ENCODE results near the gene HAUS7. TPM values are rescaled to one million over a fixed set of nuclear protein-coding genes. Genes with fewer than 3 reads are reported as not detected.

The HAUS7 gene
- total and polyA plus RNA-seq, 2 of the 8 experiments (the other 6 are each of a cell fraction or from before 2014, with no cell fraction given) = 45.4 to 54.0 TPM

GRCh38 chrX:153455571-153455970, 14.8 kb downstream of the HAUS7 start:
- Histone ChIP-seq H3K56ac (replicated peaks; ENCODE audit: insufficient read length, low read depth, low read length) (no peak overlapping the region), H4K20me1 (replicated peaks in 1 of 2; ENCODE audit: control insufficient read depth in 1 of 2, insufficient read depth in 2 of 2, low read length in 2 of 2) (peaks cover 0 to 2% of the 10 kb centered on the region in 2 experiments), H3K27ac (ENCODE audit: low read depth, low read length) (no peak overlapping the region), H4K91ac (replicated peaks; ENCODE audit: insufficient read length, low read length) (no peak overlapping the region), H3K9ac (replicated peaks in 1 of 4; ENCODE audit: extremely low read depth in 1 of 4, low read depth in 3 of 4, low read length in 3 of 4) (no peak overlapping the region), H3K36me3 (ENCODE audit: control insufficient read depth in 2 of 4, insufficient read depth in 4 of 4, low read length in 3 of 4) (peaks cover 0 to 10% (median 0%) of the 10 kb centered on the region in 4 experiments; a peak in 3 of 8 replicates), H2BK12ac (ENCODE audit: low read depth, low read length) (no peak overlapping the region), H3K23ac (ENCODE audit: insufficient read length) (no peak overlapping the region), H2BK120ac (replicated peaks; ENCODE audit: low read depth, low read length) (no peak overlapping the region), H3K18ac (ENCODE audit: extremely low read depth, low read length) (no peak overlapping the region), H3K23me2 (ENCODE audit: low read depth, low read length) (no peaks in the 10 kb centered on the region), H2AFZ (ENCODE audit: low read length) (no peak overlapping the region), H3K4me1 (replicated peaks in 1 of 4; ENCODE audit: control insufficient read depth in 3 of 4, insufficient read depth in 4 of 4, low read length in 3 of 4) (no peaks in the 10 kb centered on the region), H3K4me3 (ENCODE audit: extremely low read depth in 1 of 4, insufficient read depth in 2 of 4, low read depth in 3 of 4, low read length in 4 of 4) (no peak overlapping the region), H3K79me1 (ENCODE audit: low read depth, low read length) (no peaks in the 10 kb centered on the region), H3K14ac (ENCODE audit: insufficient read length) (no peak overlapping the region), H3K79me2 (ENCODE audit: control insufficient read depth in 1 of 2, insufficient read depth in 2 of 2, low read length in 2 of 2) (no peaks in the 10 kb centered on the region), H2BK5ac (ENCODE audit: low read depth, low read length) (no peak overlapping the region), H2AK5ac (ENCODE audit: low read depth, low read length) (no peak overlapping the region), H3K27me3 (replicated peaks in 1 of 4; ENCODE audit: control insufficient read depth in 3 of 4, extremely low read depth in 1 of 4, insufficient read depth in 3 of 4, low read length in 3 of 4) (no peaks in the 10 kb centered on the region), H4K5ac (ENCODE audit: insufficient read length, low read depth, low read length) (no peak overlapping the region), H4K8ac (ENCODE audit: extremely low read depth, insufficient read depth, low read length) (no peak overlapping the region), H3K4me2 (ENCODE audit: insufficient read depth in 1 of 2, low read depth in 2 of 2, low read length in 2 of 2) (no peak overlapping the region), H3K9me3 (ENCODE audit: insufficient read depth in 2 of 2, low read depth in 1 of 2, low read length in 1 of 2) (no peaks in the 10 kb centered on the region), H2BK15ac (ENCODE audit: low read length) (no peak overlapping the region), H3K4ac (replicated peaks; ENCODE audit: insufficient read length, low read depth, low read length) (no peak overlapping the region), H2BK20ac (ENCODE audit: low read length) (no peak overlapping the region)
- 60% methylated on average over 1 of the region's 16 CpGs; no CpG with 5 or more reads in 1 of the 2 experiments for WGBS, 2 experiments (ENCODE audit: extremely low coverage in 1 of 2, insufficient coverage in 1 of 2, insufficient read length in 1 of 2, insufficient replicate concordance in 2 of 2, low coverage in 1 of 2, low lambda C conversion rate in 2 of 2, missing lambda C conversion rate in 1 of 2)
- DNase-seq (ENCODE audit: low read depth in 1 of 2, low spot score in 2 of 2) (no peak), FAIRE-seq (no peak)
- ChIA-PET POLR2A (ENCODE audit: partially characterized antibody) (interaction anchor here (1.2 kb wide), 1 partner anchor 10 kb away, joined by 3 read pairs; the partner anchor contains the start of gene TREX2), CTCF (ENCODE audit: partially characterized antibody) (interaction anchor here (0.6 to 1.9 kb wide), 6 partner anchors 17 to 491 kb away, joined by 3 to 6 read pairs (median 4); no protein-coding TSS in a partner anchor)
- TF ChIP-seq EGR1 (IDR thresholded peaks at IDR 0.05; ENCODE audit: borderline replicate concordance, low read depth, low read length) = no peak
- TF ChIP-seq MAFK (IDR thresholded peaks at IDR 0.05; ENCODE audit: low read depth, low read length) = no peak
- TF ChIP-seq GTF2F1 (IDR thresholded peaks at IDR 0.05; ENCODE audit: borderline replicate concordance, low read depth, low read length) = no peak
- no peak for TF ChIP-seq RFX5 (IDR thresholded peaks at IDR 0.05; ENCODE audit: borderline replicate concordance, low read depth, low read length)
- TF ChIP-seq E2F6 (IDR thresholded peaks at IDR 0.05) = no peak
- no peak for TF ChIP-seq SIX5 (IDR thresholded peaks at IDR 0.05; ENCODE audit: low read depth, low read length)
- TF ChIP-seq TAF7 (optimal IDR thresholded peaks at IDR 0.05; ENCODE audit: borderline replicate concordance, low read depth, low read length) = no peak
- TF ChIP-seq HDAC2 (IDR thresholded peaks at IDR 0.05; ENCODE audit: borderline replicate concordance in 1 of 2, low read depth in 2 of 2, low read length in 2 of 2) = no peak
- TF ChIP-seq, protein P1, sequence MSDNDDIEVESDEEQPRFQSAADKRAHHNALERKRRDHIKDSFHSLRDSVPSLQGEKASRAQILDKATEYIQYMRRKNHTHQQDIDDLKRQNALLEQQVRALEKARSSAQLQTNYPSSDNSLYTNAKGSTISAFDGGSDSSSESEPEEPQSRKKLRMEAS (IDR thresholded peaks at IDR 0.05) = no peak
- no peak for TF ChIP-seq ZNF274 (IDR thresholded peaks at IDR 0.05; ENCODE audit: borderline replicate concordance, extremely low read depth, low read length)
- no peak for TF ChIP-seq SP4 (IDR thresholded peaks at IDR 0.05; ENCODE audit: low read length)
- TF ChIP-seq SIN3A (conservative IDR thresholded peaks at IDR 0.05 in 1 of 2, IDR thresholded peaks at IDR 0.05 in 1 of 2; ENCODE audit: low read depth in 1 of 2, low read length in 2 of 2) = no peak
- no peak for TF ChIP-seq BRCA1 (IDR thresholded peaks at IDR 0.05; ENCODE audit: low read depth, low read length)
